GM12801 (cell line): Measurements from ENCODE around the gene GSK3B.

Experiments
- TF ChIP-seq, protein P1 (sequence below): IDR thresholded peaks from one replicate; pipeline ENCODE4 v1.5.1; 2011; ENCODE audit warnings: control low read depth; ENCODE audit not compliant: insufficient read length; ENCODE audit errors: extremely low read depth

GSK3B gene

DNA sequence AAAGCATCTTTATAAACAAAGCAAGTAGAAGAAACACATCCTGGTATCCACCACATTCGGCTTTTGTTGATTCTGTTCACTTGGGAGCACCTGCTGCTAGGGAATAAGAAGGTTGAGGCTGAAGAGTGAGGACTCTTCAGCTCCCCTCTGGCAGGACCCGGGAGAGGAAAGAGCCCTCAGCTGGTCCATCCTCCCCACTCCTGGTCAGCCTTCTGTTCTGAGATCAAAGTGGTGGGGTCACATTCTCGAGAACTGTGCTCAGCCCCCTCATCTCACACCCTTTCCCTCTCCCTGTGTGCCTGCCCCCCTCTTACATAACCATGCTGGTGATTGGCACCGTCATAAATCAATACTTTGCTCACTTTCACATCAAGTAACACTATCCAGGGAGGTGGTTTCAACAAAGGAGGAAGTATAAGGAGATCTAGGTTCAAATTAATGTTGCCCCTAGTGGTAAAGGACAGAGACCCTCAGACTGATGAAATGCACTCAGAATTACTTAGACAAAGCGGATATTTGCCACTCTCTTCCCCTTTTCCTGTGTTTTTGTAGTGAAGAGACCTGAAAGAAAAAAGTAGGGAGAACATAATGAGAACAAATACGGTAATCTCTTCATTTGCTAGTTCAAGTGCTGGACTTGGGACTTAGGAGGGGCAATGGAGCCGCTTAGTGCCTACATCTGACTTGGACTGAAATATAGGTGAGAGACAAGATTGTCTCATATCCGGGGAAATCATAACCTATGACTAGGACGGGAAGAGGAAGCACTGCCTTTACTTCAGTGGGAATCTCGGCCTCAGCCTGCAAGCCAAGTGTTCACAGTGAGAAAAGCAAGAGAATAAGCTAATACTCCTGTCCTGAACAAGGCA lies 312.7 kb downstream of the GSK3B start, which contains the start of gene NR1I2:
TSS of gene NR1I2 (plus strand) at position 772 of the 869 bp plus-strand sequence.
- TF ChIP-seq, protein P1, sequence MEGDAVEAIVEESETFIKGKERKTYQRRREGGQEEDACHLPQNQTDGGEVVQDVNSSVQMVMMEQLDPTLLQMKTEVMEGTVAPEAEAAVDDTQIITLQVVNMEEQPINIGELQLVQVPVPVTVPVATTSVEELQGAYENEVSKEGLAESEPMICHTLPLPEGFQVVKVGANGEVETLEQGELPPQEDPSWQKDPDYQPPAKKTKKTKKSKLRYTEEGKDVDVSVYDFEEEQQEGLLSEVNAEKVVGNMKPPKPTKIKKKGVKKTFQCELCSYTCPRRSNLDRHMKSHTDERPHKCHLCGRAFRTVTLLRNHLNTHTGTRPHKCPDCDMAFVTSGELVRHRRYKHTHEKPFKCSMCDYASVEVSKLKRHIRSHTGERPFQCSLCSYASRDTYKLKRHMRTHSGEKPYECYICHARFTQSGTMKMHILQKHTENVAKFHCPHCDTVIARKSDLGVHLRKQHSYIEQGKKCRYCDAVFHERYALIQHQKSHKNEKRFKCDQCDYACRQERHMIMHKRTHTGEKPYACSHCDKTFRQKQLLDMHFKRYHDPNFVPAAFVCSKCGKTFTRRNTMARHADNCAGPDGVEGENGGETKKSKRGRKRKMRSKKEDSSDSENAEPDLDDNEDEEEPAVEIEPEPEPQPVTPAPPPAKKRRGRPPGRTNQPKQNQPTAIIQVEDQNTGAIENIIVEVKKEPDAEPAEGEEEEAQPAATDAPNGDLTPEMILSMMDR: no peak

DNA sequence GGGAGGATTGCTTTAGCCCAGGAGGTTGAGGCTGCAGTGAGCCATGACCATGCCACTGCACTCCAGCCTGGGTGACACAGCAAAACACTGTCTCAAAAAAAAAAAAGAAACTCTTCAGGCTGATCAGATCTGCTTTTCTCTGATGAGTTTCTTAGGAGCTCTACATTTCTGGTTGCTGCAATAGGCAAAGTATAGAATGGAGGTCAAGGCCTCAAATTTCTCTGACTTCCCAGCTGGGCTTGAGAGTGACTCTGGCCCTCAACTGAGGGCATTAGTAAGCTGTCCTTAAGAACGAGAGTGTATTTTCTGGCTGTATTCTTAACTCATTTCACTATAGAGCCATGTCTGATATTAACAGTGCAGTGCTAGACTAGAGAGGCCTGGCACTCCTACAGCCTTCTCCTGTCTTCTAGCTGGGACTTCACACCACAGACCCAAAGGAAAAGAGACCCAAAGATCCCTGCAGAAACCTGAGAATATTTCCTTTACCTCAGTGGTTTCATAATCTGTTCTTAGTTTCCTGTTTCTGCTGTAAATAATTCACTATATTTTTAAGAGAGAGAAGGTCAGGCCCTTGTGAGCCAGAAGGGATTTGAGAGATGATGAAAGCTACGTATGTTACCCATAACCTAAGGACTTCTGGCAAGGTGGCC lies 314.4 kb downstream of the GSK3B start:
- TF ChIP-seq, protein P1: no peak

DNA sequence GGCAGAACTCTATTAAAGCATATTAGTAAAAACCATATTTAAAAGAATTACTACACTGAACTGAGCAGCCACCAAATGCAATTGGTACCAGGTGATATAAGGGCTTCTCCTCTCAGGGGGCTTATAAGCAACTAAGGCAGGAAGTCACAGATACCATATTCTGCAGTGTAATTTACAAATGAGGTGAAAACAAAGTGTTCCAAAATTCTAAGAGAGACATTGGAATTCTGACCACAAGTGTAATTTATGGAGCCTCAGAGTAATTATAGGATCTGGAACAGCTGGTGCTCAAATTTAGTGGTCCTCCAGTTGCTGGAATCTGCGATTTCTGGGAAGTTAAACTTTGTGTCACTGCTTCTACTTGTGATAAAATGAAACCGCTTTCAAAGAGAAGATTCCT lies 315.4 kb downstream of the GSK3B start:
- TF ChIP-seq, protein P1: no peak

DNA sequence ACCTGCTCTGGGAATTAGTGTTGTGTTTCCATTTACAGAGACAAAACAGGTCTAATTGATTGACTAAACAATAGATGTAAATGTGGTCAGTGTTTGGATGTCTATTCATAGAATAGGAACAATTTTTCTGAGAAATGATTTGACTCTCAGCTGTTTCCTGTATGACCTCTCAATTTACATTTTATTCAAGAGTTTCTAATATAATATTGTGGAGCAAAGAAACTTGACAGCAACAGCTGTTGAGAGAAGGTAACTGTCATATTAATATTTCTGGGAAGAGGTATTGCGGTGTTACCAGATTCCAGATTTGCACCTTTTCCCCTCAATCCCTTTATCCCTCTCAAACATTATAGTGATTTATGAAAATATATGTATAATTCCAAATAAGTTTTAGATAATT lies 316.1 kb downstream of the GSK3B start:
- TF ChIP-seq, protein P1: no peak

DNA sequence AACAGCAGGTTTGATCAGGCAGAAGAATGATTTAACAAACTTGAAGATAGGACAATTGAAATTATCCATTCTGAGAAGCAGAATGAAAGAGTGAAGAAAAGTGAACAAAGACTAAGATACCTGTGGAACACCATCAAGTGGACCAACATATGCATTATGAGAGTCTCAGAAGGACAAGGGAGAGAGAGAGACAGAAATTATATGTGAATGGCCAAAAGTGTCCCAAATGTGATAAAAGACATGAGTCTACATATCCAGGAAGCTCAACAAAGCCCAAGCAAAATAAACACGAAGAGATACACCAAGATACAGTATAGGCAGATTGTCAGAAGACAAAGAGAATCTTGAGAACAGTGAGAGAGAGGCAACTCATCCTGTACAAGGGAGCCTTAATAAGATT lies 317.9 kb downstream of the GSK3B start:
- TF ChIP-seq, protein P1: no peak

DNA sequence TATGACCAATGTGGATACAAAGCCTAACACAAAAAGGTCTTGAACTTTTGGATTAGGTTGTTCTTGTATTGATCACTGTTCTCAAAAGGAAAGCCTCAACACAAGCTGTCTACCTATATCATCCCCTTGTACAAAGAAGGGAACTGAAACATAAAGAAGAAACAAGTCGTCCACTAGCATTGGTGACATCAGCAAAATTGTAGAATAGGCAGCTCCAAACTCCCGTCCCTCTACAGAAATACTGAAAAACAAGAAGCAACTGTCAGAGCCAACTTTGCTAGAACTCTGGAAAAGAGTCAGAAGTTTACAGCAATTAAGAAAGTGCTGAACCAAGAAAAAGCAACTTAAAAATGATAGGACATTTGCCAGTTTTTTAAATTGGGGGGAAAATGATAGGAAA lies 319.8 kb downstream of the GSK3B start:
- TF ChIP-seq, protein P1: no peak
